OCI-M2 (cell line): Measurements from ENCODE around the gene OR10G3.
"Not testable (repeated sequence)": the region's sequence is repeated elsewhere in the genome, so short reads cannot be mapped to it uniquely, and the experiment has no call there.

Source experiments
- DNase-seq: peaks from one replicate; lab custom pipeline; 2025; ENCODE audit not compliant: unreplicated experiment; lab: John Stamatoyannopoulos, UW

OR10G3 gene

GRCh38 chr14:21579976-21580375 lies at the start of gene OR10G3:
TSS of gene OR10G3 (minus strand) at chr14:21580076. CDS start at chr14:21570744, 9,332 bp downstream.
- DNase-seq: no peak

- no peak for DNase-seq
These were observed 46.8 kb upstream of the OR10G3 start for GRCh38 chr14:21626491-21627230.

GRCh38 chr14:21617614-21618013 lies 37.7 kb upstream of the OR10G3 start:
- DNase-seq: no peak

- DNase-seq: no peak
These were observed 34.4 kb upstream of the OR10G3 start for GRCh38 chr14:21614240-21614639.

GRCh38 chr14:21612324-21612723 lies 32.4 kb upstream of the OR10G3 start:
- DNase-seq: no peak

GRCh38 chr14:21602181-21602580 lies 22.3 kb upstream of the OR10G3 start:
- not testable (repeated sequence) for DNase-seq

GRCh38 chr14:21589317-21589716 lies 9.4 kb upstream of the OR10G3 start:
- DNase-seq: no peak

- DNase-seq: no peak
These were observed 4.2 kb downstream of the OR10G3 start for GRCh38 chr14:21575661-21576060.

GRCh38 chr14:21572604-21573003 lies 7.3 kb downstream of the OR10G3 start:
- DNase-seq: no peak

GRCh38 chr14:21558703-21559170 lies 21.1 kb downstream of the OR10G3 start:
- DNase-seq: no peak

- DNase-seq: peak; percentile 88
These were observed 22.6 kb downstream of the OR10G3 start for GRCh38 chr14:21557084-21557901.

GRCh38 chr14:21556378-21557083 lies 23.3 kb downstream of the OR10G3 start:
- no peak for DNase-seq

GRCh38 chr14:21553266-21553665 lies 26.6 kb downstream of the OR10G3 start:
- DNase-seq: no peak

GRCh38 chr14:21544588-21544987 lies 35.3 kb downstream of the OR10G3 start:
- not testable (repeated sequence) for DNase-seq

- no peak for DNase-seq
These were observed 35.9 kb downstream of the OR10G3 start for GRCh38 chr14:21543963-21544362.

- no peak for DNase-seq
These were observed 36.3 kb downstream of the OR10G3 start for GRCh38 chr14:21543521-21543960.

GRCh38 chr14:21541413-21542074 lies 38.3 kb downstream of the OR10G3 start:
- no peak for DNase-seq

- DNase-seq: no peak
These were observed 40.5 kb downstream of the OR10G3 start for GRCh38 chr14:21539189-21539940.

GRCh38 chr14:21537090-21537424 lies 42.8 kb downstream of the OR10G3 start:
- DNase-seq: no peak

GRCh38 chr14:21536418-21537089 lies 43.3 kb downstream of the OR10G3 start:
- no peak for DNase-seq
